Measurements from ENCODE around the gene RTL1.

Gene RTL1

GRCh38 chr14:100904307-100905087, 975 bp upstream of the RTL1 start:
- no peak overlapping the region for H3K4me2 ChIP-seq

GRCh38 chr14:100903134-100903468, 421 bp downstream of the RTL1 start:
- Histone ChIP-seq H3K27ac (no peak overlapping the region), H3K9ac (no peak overlapping the region), H3K27me3 (ENCODE audit: insufficient read depth, low read depth) (peaks cover 46% of the 10 kb centered on the region; the same call in 1 of the 2 replicates), H3K79me2 (ENCODE audit: insufficient read depth, low read depth) (no peaks in the 10 kb centered on the region), H3K4me2 (no peak overlapping the region), H3K36me3 (ENCODE audit: insufficient read depth) (no peaks in the 10 kb centered on the region), H4K20me1 (ENCODE audit: insufficient read depth) (no peaks in the 10 kb centered on the region), H3K4me1 (ENCODE audit: low read depth, poor library complexity, severe bottlenecking) (no peaks in the 10 kb centered on the region), H3K4me3 (IDR thresholded peaks at IDR 0.05; ENCODE audit: insufficient read depth, low read depth, low read length) (no peak overlapping the region), H2AFZ (ENCODE audit: low read depth) (no peak overlapping the region)
- TF ChIP-seq, protein P1, sequence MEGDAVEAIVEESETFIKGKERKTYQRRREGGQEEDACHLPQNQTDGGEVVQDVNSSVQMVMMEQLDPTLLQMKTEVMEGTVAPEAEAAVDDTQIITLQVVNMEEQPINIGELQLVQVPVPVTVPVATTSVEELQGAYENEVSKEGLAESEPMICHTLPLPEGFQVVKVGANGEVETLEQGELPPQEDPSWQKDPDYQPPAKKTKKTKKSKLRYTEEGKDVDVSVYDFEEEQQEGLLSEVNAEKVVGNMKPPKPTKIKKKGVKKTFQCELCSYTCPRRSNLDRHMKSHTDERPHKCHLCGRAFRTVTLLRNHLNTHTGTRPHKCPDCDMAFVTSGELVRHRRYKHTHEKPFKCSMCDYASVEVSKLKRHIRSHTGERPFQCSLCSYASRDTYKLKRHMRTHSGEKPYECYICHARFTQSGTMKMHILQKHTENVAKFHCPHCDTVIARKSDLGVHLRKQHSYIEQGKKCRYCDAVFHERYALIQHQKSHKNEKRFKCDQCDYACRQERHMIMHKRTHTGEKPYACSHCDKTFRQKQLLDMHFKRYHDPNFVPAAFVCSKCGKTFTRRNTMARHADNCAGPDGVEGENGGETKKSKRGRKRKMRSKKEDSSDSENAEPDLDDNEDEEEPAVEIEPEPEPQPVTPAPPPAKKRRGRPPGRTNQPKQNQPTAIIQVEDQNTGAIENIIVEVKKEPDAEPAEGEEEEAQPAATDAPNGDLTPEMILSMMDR (conservative IDR thresholded peaks at IDR 0.05; ENCODE audit: low read depth, low read length) = no peak

More at GRCh38 chr14:100904307-100905087, 975 bp upstream of the RTL1 start:
- H3K79me2 ChIP-seq (ENCODE audit: insufficient read depth, low read depth) = no peaks in the 10 kb centered on the region
- H3K27ac ChIP-seq = no peak overlapping the region
- H3K4me3 ChIP-seq (IDR thresholded peaks at IDR 0.05; ENCODE audit: insufficient read depth, low read depth, low read length) = no peak overlapping the region
- TF ChIP-seq, protein P1 (conservative IDR thresholded peaks at IDR 0.05; ENCODE audit: low read depth, low read length) = no peak
- H4K20me1 ChIP-seq (ENCODE audit: insufficient read depth) = no peaks in the 10 kb centered on the region
- H3K4me1 ChIP-seq (ENCODE audit: low read depth, poor library complexity, severe bottlenecking) = no peaks in the 10 kb centered on the region
- H3K36me3 ChIP-seq (ENCODE audit: insufficient read depth) = no peaks in the 10 kb centered on the region
- peaks cover 33% of the 10 kb centered on the region; the same call in 1 of the 2 replicates for H3K27me3 ChIP-seq (ENCODE audit: insufficient read depth, low read depth)
- H2AFZ ChIP-seq (ENCODE audit: low read depth) = no peak overlapping the region
- H3K9ac ChIP-seq = no peak overlapping the region

GRCh38 chr14:100902295-100903133, 1.0 kb downstream of the RTL1 start:
- H3K9ac ChIP-seq = no peak overlapping the region
- H3K27me3 ChIP-seq (ENCODE audit: insufficient read depth, low read depth) = peaks cover 46% of the 10 kb centered on the region; the same call in 1 of the 2 replicates
- no peaks in the 10 kb centered on the region for H3K4me1 ChIP-seq (ENCODE audit: low read depth, poor library complexity, severe bottlenecking)
- TF ChIP-seq, protein P1 (conservative IDR thresholded peaks at IDR 0.05; ENCODE audit: low read depth, low read length) = no peak
- H4K20me1 ChIP-seq (ENCODE audit: insufficient read depth) = no peaks in the 10 kb centered on the region
- no peak overlapping the region for H2AFZ ChIP-seq (ENCODE audit: low read depth)
- no peaks in the 10 kb centered on the region for H3K36me3 ChIP-seq (ENCODE audit: insufficient read depth)
- H3K4me3 ChIP-seq (IDR thresholded peaks at IDR 0.05; ENCODE audit: insufficient read depth, low read depth, low read length) = no peak overlapping the region
- no peak overlapping the region for H3K27ac ChIP-seq
- H3K4me2 ChIP-seq = no peak overlapping the region
- H3K79me2 ChIP-seq (ENCODE audit: insufficient read depth, low read depth) = no peaks in the 10 kb centered on the region

GRCh38 chr14:100901391-100902183, 1.9 kb downstream of the RTL1 start:
- no peak overlapping the region for H3K27ac ChIP-seq
- TF ChIP-seq, protein P1 (conservative IDR thresholded peaks at IDR 0.05; ENCODE audit: low read depth, low read length) = no peak
- no peaks in the 10 kb centered on the region for H4K20me1 ChIP-seq (ENCODE audit: insufficient read depth)
- no peak overlapping the region for H3K4me2 ChIP-seq
- H3K9ac ChIP-seq = no peak overlapping the region
- no peaks in the 10 kb centered on the region for H3K4me1 ChIP-seq (ENCODE audit: low read depth, poor library complexity, severe bottlenecking)
- no peak overlapping the region for H3K4me3 ChIP-seq (IDR thresholded peaks at IDR 0.05; ENCODE audit: insufficient read depth, low read depth, low read length)
- H3K27me3 ChIP-seq (ENCODE audit: insufficient read depth, low read depth) = peaks cover 48% of the 10 kb centered on the region; the same call in 1 of the 2 replicates
- H2AFZ ChIP-seq (ENCODE audit: low read depth) = no peak overlapping the region
- H3K79me2 ChIP-seq (ENCODE audit: insufficient read depth, low read depth) = no peaks in the 10 kb centered on the region
- H3K36me3 ChIP-seq (ENCODE audit: insufficient read depth) = no peaks in the 10 kb centered on the region

Data from KMS-11 (cell line).